Activated CD8-positive, alpha-beta memory T cell treated with anti-CD3 and anti-CD28 coated beads for 48 hours (primary cell): ENCODE data around the gene PTPN7.

Experiments used
- DNase-seq, 3 experiments: peaks; one replicate each; pipeline ENCODE4 v3.0.0-alpha.2; 2020; ENCODE audit warnings: low read depth in 2 of 3, low spot score in 2 of 3

The PTPN7 gene

GRCh38 chr1:202107801-202108731 lies 52.3 kb downstream of the PTPN7 start:
- no peak for DNase-seq

- DNase-seq, result no peak
Measured at GRCh38 chr1:202107321-202107761, 53.1 kb downstream of the PTPN7 start.

GRCh38 chr1:202106340-202107254 lies 53.8 kb downstream of the PTPN7 start:
- no peak for DNase-seq

GRCh38 chr1:202105571-202106339 lies 54.6 kb downstream of the PTPN7 start:
- no peak for DNase-seq

GRCh38 chr1:202104073-202104472 lies 56.3 kb downstream of the PTPN7 start:
- DNase-seq, result no peak

- DNase-seq, result no peak
Measured at GRCh38 chr1:202101184-202101583, 59.2 kb downstream of the PTPN7 start.
